HepG2 (cell line): Measurements from ENCODE around the gene VAV2. TPM values are rescaled to one million over a fixed set of nuclear protein-coding genes. Genes with fewer than 3 reads are reported as not detected.

Source experiments
- ATAC-seq: fragments of 200-7000 bp; cut with Tn5 transposase; 3 replicates; pipeline ENCODE4 v1.9.1; 2020; ENCODE audit warnings: mild to moderate bottlenecking, moderate library complexity
- BruUV-seq: library from RNA; stranded (reverse); fragments of 400-500 nt; replicated peaks from 2 replicates; lab custom pipeline; 2021; lab: Mats Ljungman, UMichigan
- CTCF ChIA-PET: fragments of 300-600 bp; formaldehyde crosslinking; extraction: SDS; loops from one replicate; lab custom pipeline; 2021; ENCODE audit warnings: low total read pairs, inconsistent platforms, low intra/inter-chr PET ratio; lab: Yijun Ruan, JAX
- POLR2A ChIA-PET: fragments of 350-600 bp; sonication (Branson Sonifier 250); formaldehyde crosslinking; loops from one replicate; lab custom pipeline; 2020; ENCODE audit warnings: antibody characterized with exemption, inconsistent platforms; lab: Yijun Ruan, JAX
- DNase-seq: peaks from one replicate; pipeline ENCODE4 v3.0.0-alpha.2; 2015; ENCODE audit warnings: low spot score
- FAIRE-seq: peaks from 3 replicates; lab custom pipeline; 2011; peaks lifted over from hg19 to GRCh38; lab: Jason Lieb, UNC
- H2AFZ ChIP-seq: one replicate; pipeline ENCODE4 v1.6.1; 2011; ENCODE audit warnings: low read length, inconsistent platforms
- H3K27ac ChIP-seq: fragments of 300-600 bp; 3 replicates; pipeline ENCODE4 v1.8.0; 2011; ENCODE audit warnings: mixed run types, mild to moderate bottlenecking, mixed read lengths, low read length, inconsistent platforms; ENCODE audit not compliant: insufficient read depth; ENCODE audit errors: extremely low read length
- H3K27me3 ChIP-seq, 2 experiments: fragments of 200-600 bp in 1 of 2; 2 replicates in 1 of 2; 3 replicates in 1 of 2; pipeline versions ENCODE4 v1.6.0 to v1.8.0; 2011; ENCODE audit warnings: low read length in 2 of 2, mild to moderate bottlenecking in 2 of 2, moderate library complexity in 2 of 2, inconsistent platforms in 1 of 2; ENCODE audit not compliant: insufficient read depth in 2 of 2, control insufficient read depth in 1 of 2
- H3K36me3 ChIP-seq, 2 experiments: fragments of 200-600 bp in 1 of 2; replicated peaks in 1 of 2; 2 replicates in 1 of 2; 3 replicates in 1 of 2; pipeline versions ENCODE4 v1.5.1 to v1.8.0; 2011; ENCODE audit warnings: low read length in 2 of 2, inconsistent platforms in 1 of 2; ENCODE audit not compliant: insufficient read depth in 2 of 2, control insufficient read depth in 1 of 2
- H3K4me1 ChIP-seq: 2 replicates; pipeline ENCODE4 v1.5.1; 2012; ENCODE audit warnings: low read length, inconsistent platforms; ENCODE audit not compliant: insufficient read depth
- H3K4me2 ChIP-seq: 2 replicates; pipeline ENCODE4 v1.6.0; 2011; ENCODE audit warnings: low read depth, low read length, inconsistent platforms
- H3K4me3 ChIP-seq, 3 experiments: fragments of 200-600 bp in 1 of 3; sonication (generic), shearing (Covaris generic) in 1 of 3; replicated peaks in 1 of 3; 2 replicates each; pipeline ENCODE4 v1.5.1; 2011 to 2016; ENCODE audit warnings: low read length in 3 of 3, inconsistent platforms in 2 of 3, low read depth in 2 of 3, mild to moderate bottlenecking in 2 of 3, control low read depth in 1 of 3, mixed read lengths in 1 of 3; ENCODE audit not compliant: insufficient read depth in 1 of 3
- H3K79me2 ChIP-seq: one replicate; pipeline ENCODE4 v1.6.1; 2011; ENCODE audit warnings: low read length, inconsistent platforms; ENCODE audit not compliant: insufficient read depth
- H3K9ac ChIP-seq: 2 replicates; pipeline ENCODE4 v1.6.0; 2011; ENCODE audit warnings: mild to moderate bottlenecking, low read depth, low read length, inconsistent platforms; ENCODE audit not compliant: insufficient read depth
- H3K9me3 ChIP-seq: 2 replicates; pipeline ENCODE4 v1.5.1; 2012; ENCODE audit warnings: mild to moderate bottlenecking, low read length
- H4K20me1 ChIP-seq: 2 replicates; pipeline ENCODE4 v1.6.0; 2011; ENCODE audit warnings: inconsistent platforms, mild to moderate bottlenecking, low read length, moderate library complexity; ENCODE audit not compliant: insufficient read depth
- ATAD3A ChIP-seq: sonication (generic); formaldehyde crosslinking; IDR thresholded peaks from 2 replicates; pipeline ENCODE4 v1.4.0; 2020; ENCODE audit warnings: missing genetic modification reagents
- ATRX ChIP-seq: sonication (generic); formaldehyde crosslinking; IDR thresholded peaks from 2 replicates; pipeline ENCODE4 v1.4.0; 2020; ENCODE audit warnings: missing genetic modification reagents, borderline replicate concordance
- CEBPB ChIP-seq: IDR thresholded peaks from 2 replicates; pipeline ENCODE4 v1.6.1; 2011; ENCODE audit warnings: low read depth, low read length, improper control_type of control experiment, borderline replicate concordance
- HNF4A ChIP-seq: sonication (generic); formaldehyde crosslinking; IDR thresholded peaks from 2 replicates; pipeline ENCODE4 v1.4.0; 2020; ENCODE audit warnings: missing genetic modification reagents
- RBM22 ChIP-seq: fragments of 200-400 bp; formaldehyde crosslinking; optimal IDR thresholded peaks from 2 replicates; pipeline ENCODE3; 2017; ENCODE audit warnings: mild to moderate bottlenecking, low read length, moderate library complexity
- ZNF644 ChIP-seq: IDR thresholded peaks from 2 replicates; pipeline ENCODE4 v1.6.1; 2016; ENCODE audit warnings: low read depth
- WGBS: methylation state at CpG from one replicate; pipeline ENCODE4 v1.1.6; 2017; ENCODE audit warnings: low lambda C conversion rate; 5-methylcytosine and 5-hydroxymethylcytosine counted together
- in situ Hi-C: cut with HindIII; loops from 2 replicates; pipeline ENCODE4 v1.10.0; 2017; ENCODE audit warnings: low pct_unique_long_range_greater_than_20kb; ENCODE audit not compliant: extremely low pct_ligation_motif_present
- intact Hi-C: fragments of 100-400 bp; cut with micrococcal nuclease; formaldehyde crosslinking; loops from one replicate; pipeline ENCODE4 v1.10.0; 2022; ENCODE audit not compliant: unreplicated experiment
- polyA plus RNA-seq, 8 experiments: library from polyadenylated mRNA; depleted of rRNA in 3 of 8; stranded (reverse) in 7 of 8; unstranded in 1 of 8; fragments of >200 nt; fragmentation: Illumina TruSeq in 4 of 8; extraction: Trizol in 4 of 8; gene quantifications; 2 replicates each; pipeline versions ENCODE4 v1.2.1 to v1.2.3, GENCODE V29; 2011 to 2016; ENCODE audit warnings: low read depth in 4 of 8, missing spikeins in 1 of 8, mixed read lengths in 1 of 8; ENCODE audit not compliant: insufficient read depth in 1 of 8
- total RNA-seq, 5 experiments: library from RNA; depleted of rRNA; stranded (reverse); fragments of >200 nt; fragmentation: Illumina TruSeq; extraction: Trizol; gene quantifications; 2 replicates each; pipeline ENCODE4 v1.2.3, GENCODE V29; 2016; ENCODE audit warnings: low read depth in 1 of 5
- TF ChIP-seq, protein P1 (sequence below): sonication (generic); formaldehyde crosslinking; IDR thresholded peaks from 2 replicates; pipeline ENCODE4 v1.4.0; 2020; ENCODE audit warnings: missing genetic modification reagents
- TF ChIP-seq, protein P2 (sequence below): sonication (generic); formaldehyde crosslinking; IDR thresholded peaks from 2 replicates; pipeline ENCODE4 v1.5.1; 2020; ENCODE audit warnings: mild to moderate bottlenecking, missing genetic modification reagents, moderate library complexity

The VAV2 gene
- total and polyA plus RNA-seq, 2 of the 13 experiments (the other 11 are each of a cell fraction or from before 2014, with no cell fraction given) = 22.5 to 22.9 TPM

DNA sequence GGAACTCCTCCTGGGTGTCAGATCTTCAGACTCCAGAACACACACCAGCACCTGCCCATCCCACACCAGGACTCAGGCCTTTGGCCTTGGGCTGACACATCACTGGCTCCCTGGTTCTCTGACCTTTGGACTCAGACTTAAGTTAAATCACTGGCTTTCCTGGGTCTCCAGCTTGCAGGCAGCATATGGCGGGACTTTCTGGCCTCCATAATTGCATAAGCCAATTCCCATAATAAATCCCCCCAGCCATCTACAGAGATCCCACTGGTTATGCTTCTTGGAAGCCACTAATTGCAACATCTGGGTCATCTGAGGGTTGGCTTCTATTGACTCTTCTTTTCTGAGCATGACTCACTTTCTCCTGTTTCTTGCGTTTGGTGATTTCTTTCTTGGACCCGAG, 173.7 kb downstream of the VAV2 start:
- CTCF ChIA-PET = no interaction called here
- POLR2A ChIA-PET = interaction anchor here (0.6 kb wide), 1 partner anchor 96 kb away, joined by 3 read pairs; no protein-coding TSS in a partner anchor
- Histone ChIP-seq H2AFZ (no peak overlapping the region), H3K9me3 (no peaks in the 10 kb centered on the region), H3K4me2 (no peak overlapping the region), H3K79me2 (no peaks in the 10 kb centered on the region), H3K36me3 (peaks cover 9 to 47% of the 10 kb centered on the region in 2 experiments; a peak in 4 of 5 replicates), H3K27me3 (no peaks in the 10 kb centered on the region), H3K4me3 (no peak overlapping the region), H4K20me1 (peaks cover 1% of the 10 kb centered on the region; the same call in 1 of the 2 replicates), H3K27ac (no peak overlapping the region), H3K4me1 (peaks cover 32% of the 10 kb centered on the region), H3K9ac (no peak overlapping the region)
- intact Hi-C loops = no loop called here
- ATAC-seq (no peak), DNase-seq (peak; percentile 46), FAIRE-seq (peak; percentile 18)
- BruUV-seq = no TSS peak
- TF ChIP-seq, protein P1, sequence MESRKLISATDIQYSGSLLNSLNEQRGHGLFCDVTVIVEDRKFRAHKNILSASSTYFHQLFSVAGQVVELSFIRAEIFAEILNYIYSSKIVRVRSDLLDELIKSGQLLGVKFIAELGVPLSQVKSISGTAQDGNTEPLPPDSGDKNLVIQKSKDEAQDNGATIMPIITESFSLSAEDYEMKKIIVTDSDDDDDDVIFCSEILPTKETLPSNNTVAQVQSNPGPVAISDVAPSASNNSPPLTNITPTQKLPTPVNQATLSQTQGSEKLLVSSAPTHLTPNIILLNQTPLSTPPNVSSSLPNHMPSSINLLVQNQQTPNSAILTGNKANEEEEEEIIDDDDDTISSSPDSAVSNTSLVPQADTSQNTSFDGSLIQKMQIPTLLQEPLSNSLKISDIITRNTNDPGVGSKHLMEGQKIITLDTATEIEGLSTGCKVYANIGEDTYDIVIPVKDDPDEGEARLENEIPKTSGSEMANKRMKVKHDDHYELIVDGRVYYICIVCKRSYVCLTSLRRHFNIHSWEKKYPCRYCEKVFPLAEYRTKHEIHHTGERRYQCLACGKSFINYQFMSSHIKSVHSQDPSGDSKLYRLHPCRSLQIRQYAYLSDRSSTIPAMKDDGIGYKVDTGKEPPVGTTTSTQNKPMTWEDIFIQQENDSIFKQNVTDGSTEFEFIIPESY (CRISPR knock-in tag) = peak; percentile 45; the same call in 1 of the 2 replicates
- TF ChIP-seq HNF4A (CRISPR knock-in tag) (peak; percentile 68), ZNF644 (CRISPR knock-in tag) (peak; percentile 77; the same call in 1 of the 2 replicates), ATRX (CRISPR knock-in tag) (no peak), CEBPB (peak; percentile 5; the same call in 1 of the 2 replicates), ATAD3A (CRISPR knock-in tag) (no peak)
- WGBS = 81% methylated on average over 3 of the region's 3 CpGs
- in situ Hi-C loops = no loop called here

DNA sequence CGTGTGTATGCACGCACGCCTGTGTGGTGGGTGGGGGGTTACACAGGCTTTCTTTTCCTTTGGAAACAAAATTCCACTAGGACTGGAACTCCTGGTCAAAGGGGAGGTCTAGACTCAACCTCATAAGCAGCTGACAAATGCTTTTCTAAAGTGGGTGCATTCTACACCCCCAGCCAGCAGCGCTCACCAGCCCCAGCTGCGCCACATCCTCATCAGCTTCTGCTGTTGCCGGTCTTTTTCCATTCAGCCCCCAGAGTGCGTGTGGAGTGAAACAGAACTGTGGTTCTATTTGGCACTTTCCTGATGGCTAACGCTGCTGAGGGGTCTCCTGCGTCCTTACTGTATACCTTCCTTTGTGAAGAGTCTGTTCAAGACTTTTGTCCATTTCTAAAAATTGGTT, 176.3 kb downstream of the VAV2 start:
- Histone ChIP-seq H3K36me3 (peaks cover 9 to 32% of the 10 kb centered on the region in 2 experiments; a peak in 4 of 5 replicates), H3K4me3 (no peak overlapping the region), H3K79me2 (no peaks in the 10 kb centered on the region), H3K9ac (no peak overlapping the region), H3K27ac (no peak overlapping the region), H2AFZ (no peak overlapping the region), H3K27me3 (no peaks in the 10 kb centered on the region), H4K20me1 (peaks cover 9% of the 10 kb centered on the region; the same call in 1 of the 2 replicates), H3K4me1 (peaks cover 50% of the 10 kb centered on the region), H3K9me3 (no peaks in the 10 kb centered on the region), H3K4me2 (no peak overlapping the region)
- ATAC-seq (no peak), FAIRE-seq (no peak), DNase-seq (no peak)
- ChIA-PET POLR2A (no interaction called here), CTCF (no interaction called here)
- intact Hi-C loops (no loop called here), in situ Hi-C loops (no loop called here)
- TF ChIP-seq, protein P2, sequence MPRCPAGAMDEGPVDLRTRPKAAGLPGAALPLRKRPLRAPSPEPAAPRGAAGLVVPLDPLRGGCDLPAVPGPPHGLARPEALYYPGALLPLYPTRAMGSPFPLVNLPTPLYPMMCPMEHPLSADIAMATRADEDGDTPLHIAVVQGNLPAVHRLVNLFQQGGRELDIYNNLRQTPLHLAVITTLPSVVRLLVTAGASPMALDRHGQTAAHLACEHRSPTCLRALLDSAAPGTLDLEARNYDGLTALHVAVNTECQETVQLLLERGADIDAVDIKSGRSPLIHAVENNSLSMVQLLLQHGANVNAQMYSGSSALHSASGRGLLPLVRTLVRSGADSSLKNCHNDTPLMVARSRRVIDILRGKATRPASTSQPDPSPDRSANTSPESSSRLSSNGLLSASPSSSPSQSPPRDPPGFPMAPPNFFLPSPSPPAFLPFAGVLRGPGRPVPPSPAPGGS (CRISPR knock-in tag) = no peak
- peak; percentile 74 for TF ChIP-seq RBM22
- TSS peak; percentile 37 for BruUV-seq
- WGBS = 79% methylated on average over 8 of the region's 9 CpGs
